ENCODE data around the gene NDRG3. TPM values are rescaled to one million over a fixed set of nuclear protein-coding genes. Genes with fewer than 3 reads are reported as not detected.

The NDRG3 gene
- total and polyA plus RNA-seq, 2 of the 8 experiments (the other 6 are each of a cell fraction or from before 2014, with no cell fraction given) = 25.7 to 32.3 TPM

DNA sequence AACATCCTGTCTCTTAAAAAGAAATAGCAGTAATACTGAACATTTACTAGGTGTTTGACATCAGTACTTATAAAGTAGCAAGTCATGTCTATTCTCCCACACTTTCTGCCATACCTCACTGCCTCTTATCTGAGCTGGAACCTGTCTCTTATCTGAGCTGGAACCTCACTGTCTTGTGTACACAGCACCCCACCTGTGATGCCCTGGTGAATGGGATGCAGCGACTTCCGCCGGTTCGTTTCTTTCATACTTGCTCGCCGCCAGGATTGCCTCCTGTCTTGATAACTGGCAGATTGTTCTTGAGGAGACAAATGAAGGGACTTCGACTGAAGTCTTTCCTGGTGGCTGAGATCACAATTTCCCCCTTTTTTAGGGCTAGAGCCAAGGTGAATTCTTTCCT lies 24.8 kb upstream of the NDRG3 start:
- Histone ChIP-seq H3K23me2 (ENCODE audit: low read depth, low read length) (peaks cover 8% of the 10 kb centered on the region), H3K79me2 (ENCODE audit: control insufficient read depth in 1 of 2, insufficient read depth in 2 of 2, low read length in 2 of 2) (peaks cover 0 to 6% of the 10 kb centered on the region in 2 experiments; a peak in 1 of 4 replicates), H3K27me3 (replicated peaks in 1 of 4; ENCODE audit: control insufficient read depth in 3 of 4, extremely low read depth in 1 of 4, insufficient read depth in 3 of 4, low read length in 3 of 4) (no peaks in the 10 kb centered on the region), H3K14ac (ENCODE audit: insufficient read length) (no peak overlapping the region), H3K4me3 (ENCODE audit: extremely low read depth in 1 of 4, insufficient read depth in 2 of 4, low read depth in 3 of 4, low read length in 4 of 4) (no peak overlapping the region), H4K20me1 (replicated peaks in 1 of 2; ENCODE audit: control insufficient read depth in 1 of 2, insufficient read depth in 2 of 2, low read length in 2 of 2) (no peaks in the 10 kb centered on the region), H2BK120ac (replicated peaks; ENCODE audit: low read depth, low read length) (no peak overlapping the region), H2BK15ac (ENCODE audit: low read length) (no peak overlapping the region), H3K23ac (ENCODE audit: insufficient read length) (no peak overlapping the region), H3K18ac (ENCODE audit: extremely low read depth, low read length) (no peak overlapping the region), H3K36me3 (ENCODE audit: control insufficient read depth in 2 of 4, insufficient read depth in 4 of 4, low read length in 3 of 4) (peaks cover 3 to 32% (median 9%) of the 10 kb centered on the region in 4 experiments; a peak in 5 of 8 replicates), H4K91ac (replicated peaks; ENCODE audit: insufficient read length, low read length) (no peak overlapping the region), H3K9ac (replicated peaks in 1 of 4; ENCODE audit: extremely low read depth in 1 of 4, low read depth in 3 of 4, low read length in 3 of 4) (no peak overlapping the region), H2BK12ac (ENCODE audit: low read depth, low read length) (no peak overlapping the region), H3K4ac (replicated peaks; ENCODE audit: insufficient read length, low read depth, low read length) (no peak overlapping the region), H3K4me2 (ENCODE audit: insufficient read depth in 1 of 2, low read depth in 2 of 2, low read length in 2 of 2) (no peak overlapping the region), H3K4me1 (replicated peaks in 1 of 4; ENCODE audit: control insufficient read depth in 3 of 4, insufficient read depth in 4 of 4, low read length in 3 of 4) (peaks cover 0 to 7% (median 0%) of the 10 kb centered on the region in 4 experiments; a peak in 2 of 7 replicates), H2BK20ac (ENCODE audit: low read length) (no peak overlapping the region), H2AFZ (ENCODE audit: low read length) (no peak overlapping the region), H4K5ac (ENCODE audit: insufficient read length, low read depth, low read length) (no peak overlapping the region), H3K27ac (ENCODE audit: low read depth, low read length) (no peak overlapping the region), H4K8ac (ENCODE audit: extremely low read depth, insufficient read depth, low read length) (0 out of 2 replicates have a peak overlapping the region, but pooled peaks have one; percentile 41), H2AK5ac (ENCODE audit: low read depth, low read length) (no peak overlapping the region), H3K79me1 (ENCODE audit: low read depth, low read length) (peaks cover 7% of the 10 kb centered on the region; the same call in 1 of the 2 replicates), H2BK5ac (ENCODE audit: low read depth, low read length) (no peak overlapping the region), H3K56ac (replicated peaks; ENCODE audit: insufficient read length, low read depth, low read length) (no peak overlapping the region), H3K9me3 (ENCODE audit: insufficient read depth in 2 of 2, low read depth in 1 of 2, low read length in 1 of 2) (no peaks in the 10 kb centered on the region; a peak in 1 of 4 replicates)
- POLR2A ChIA-PET (ENCODE audit: partially characterized antibody) = no interaction called here
- CTCF ChIA-PET (ENCODE audit: partially characterized antibody) = interaction anchor here (2.4 to 5.5 kb wide), 3 partner anchors 11 to 38 kb away, joined by 7 to 28 read pairs (median 8); no protein-coding TSS in a partner anchor
- DNase-seq (ENCODE audit: low read depth in 1 of 2, low spot score in 2 of 2) (no peak), FAIRE-seq (no peak)
- WGBS, 2 experiments (ENCODE audit: extremely low coverage in 1 of 2, insufficient coverage in 1 of 2, insufficient read length in 1 of 2, insufficient replicate concordance in 2 of 2, low coverage in 1 of 2, low lambda C conversion rate in 2 of 2, missing lambda C conversion rate in 1 of 2) = 94% methylated on average over 7 of the region's 7 CpGs; no CpG with 5 or more reads in 1 of the 2 experiments
- TF ChIP-seq USF2 (IDR thresholded peaks at IDR 0.05; ENCODE audit: low read length) (no peak), JUN (IDR thresholded peaks at IDR 0.05; ENCODE audit: low read depth, low read length) (no peak), FOSL1 (IDR thresholded peaks at IDR 0.05; ENCODE audit: insufficient read depth, low read depth, low read length) (no peak), SRF (IDR thresholded peaks at IDR 0.05; ENCODE audit: low read depth, low read length) (no peak), POLR2A (IDR thresholded peaks at IDR 0.05; ENCODE audit: control extremely low read depth in 1 of 2, low read depth in 2 of 2, low read length in 2 of 2) (no peak), TAF7 (optimal IDR thresholded peaks at IDR 0.05; ENCODE audit: borderline replicate concordance, low read depth, low read length) (no peak), TEAD4 (IDR thresholded peaks at IDR 0.05; ENCODE audit: low read depth, low read length) (no peak), TBP (IDR thresholded peaks at IDR 0.05; ENCODE audit: low read depth, low read length) (no peak), SP1 (IDR thresholded peaks at IDR 0.05; ENCODE audit: low read depth, low read length) (no peak), RBBP5 (IDR thresholded peaks at IDR 0.05; ENCODE audit: borderline replicate concordance, low read depth, low read length) (no peak), MAFK (IDR thresholded peaks at IDR 0.05; ENCODE audit: low read depth, low read length) (no peak), SP2 (IDR thresholded peaks at IDR 0.05; ENCODE audit: low read length) (no peak)

Data from H1 (cell line).